Activated CD8-positive, alpha-beta T cell treated with anti-CD3 and anti-CD28 coated beads for 36 hours (primary cell): Measurements from ENCODE around the gene PLEKHA1. TPM values are rescaled to one million over a fixed set of nuclear protein-coding genes. Genes with fewer than 3 reads are reported as not detected.
A peak's percentile ranks its signal among the peaks of the same experiment; 100 is the strongest.

Experiments
- ATAC-seq: fragments of 200-7000 bp; cut with Tn5 transposase; one replicate; pipeline ENCODE4 v1.10.0; 2021; ENCODE audit warnings: mild to moderate bottlenecking, moderate library complexity
- CTCF ChIA-PET: fragments of 350-600 bp; sonication (Branson Sonifier 250); formaldehyde crosslinking; loops from one replicate; lab custom pipeline; 2021; ENCODE audit warnings: antibody characterized with exemption; lab: Charles Lee
- POLR2A ChIA-PET: fragments of 350-600 bp; sonication (Branson Sonifier 250); formaldehyde crosslinking; loops from one replicate; lab custom pipeline; 2021; ENCODE audit warnings: antibody characterized with exemption; lab: Charles Lee
- DNase-seq: peaks from one replicate; pipeline ENCODE4 v3.0.0-alpha.2; 2020
- H3K27ac Mint-ChIP-seq: one replicate; pipeline ENCODE4 v1.8.0; 2021; ENCODE audit warnings: mild to moderate bottlenecking, mixed read lengths
- H3K27me3 Mint-ChIP-seq: one replicate; pipeline ENCODE4 v1.8.0; 2021; ENCODE audit warnings: mixed read lengths
- H3K36me3 Mint-ChIP-seq: one replicate; pipeline ENCODE4 v1.8.0; 2021; ENCODE audit warnings: low read depth, mixed read lengths
- H3K4me1 Mint-ChIP-seq: one replicate; pipeline ENCODE4 v1.8.0; 2021; ENCODE audit warnings: low read depth, mixed read lengths
- H3K4me3 Mint-ChIP-seq: one replicate; pipeline ENCODE4 v1.8.0; 2021; ENCODE audit warnings: mild to moderate bottlenecking, moderate library complexity, mixed read lengths
- H3K9me3 Mint-ChIP-seq: one replicate; pipeline ENCODE4 v1.8.0; 2021; ENCODE audit warnings: mixed read lengths
- intact Hi-C: fragments of 100-400 bp; cut with micrococcal nuclease; formaldehyde crosslinking; loops from one replicate; pipeline ENCODE4 v1.10.0; 2022
- total RNA-seq, 2 experiments: library from RNA; stranded (reverse); gene quantifications; one replicate each; pipeline ENCODE4 v1.2.3, GENCODE V29; 2021
- TF ChIP-seq, protein P1 (sequence below): fragments of 200-600 bp; IDR thresholded peaks from one replicate; pipeline ENCODE4 v1.8.0; 2022; ENCODE audit warnings: antibody characterized with exemption, mild to moderate bottlenecking

PLEKHA1 gene
- total RNA-seq, 2 experiments from 2014 or later, result 17.0 to 17.4 TPM

GRCh38 chr10:122407375-122408125 lies 33.0 kb downstream of the PLEKHA1 start:
- H3K27ac Mint-ChIP-seq, result peak overlapping the region; percentile 63
- DNase-seq, result peak; percentile 34
- POLR2A ChIA-PET, result interaction anchor here (1.0 kb wide), 1 partner anchor 32 kb away, joined by 4 read pairs; no protein-coding TSS in a partner anchor
- H3K9me3 Mint-ChIP-seq, result no peaks in the 10 kb centered on the region
- H3K4me1 Mint-ChIP-seq, result peaks cover 41% of the 10 kb centered on the region
- H3K36me3 Mint-ChIP-seq, result peaks cover 25% of the 10 kb centered on the region
- CTCF ChIA-PET, result interaction anchor here (0.8 to 1.1 kb wide), 2 partner anchors 21 to 27 kb away, joined by 3 read pairs; no protein-coding TSS in a partner anchor
- intact Hi-C loops, result no loop called here
- TF ChIP-seq, protein P1, sequence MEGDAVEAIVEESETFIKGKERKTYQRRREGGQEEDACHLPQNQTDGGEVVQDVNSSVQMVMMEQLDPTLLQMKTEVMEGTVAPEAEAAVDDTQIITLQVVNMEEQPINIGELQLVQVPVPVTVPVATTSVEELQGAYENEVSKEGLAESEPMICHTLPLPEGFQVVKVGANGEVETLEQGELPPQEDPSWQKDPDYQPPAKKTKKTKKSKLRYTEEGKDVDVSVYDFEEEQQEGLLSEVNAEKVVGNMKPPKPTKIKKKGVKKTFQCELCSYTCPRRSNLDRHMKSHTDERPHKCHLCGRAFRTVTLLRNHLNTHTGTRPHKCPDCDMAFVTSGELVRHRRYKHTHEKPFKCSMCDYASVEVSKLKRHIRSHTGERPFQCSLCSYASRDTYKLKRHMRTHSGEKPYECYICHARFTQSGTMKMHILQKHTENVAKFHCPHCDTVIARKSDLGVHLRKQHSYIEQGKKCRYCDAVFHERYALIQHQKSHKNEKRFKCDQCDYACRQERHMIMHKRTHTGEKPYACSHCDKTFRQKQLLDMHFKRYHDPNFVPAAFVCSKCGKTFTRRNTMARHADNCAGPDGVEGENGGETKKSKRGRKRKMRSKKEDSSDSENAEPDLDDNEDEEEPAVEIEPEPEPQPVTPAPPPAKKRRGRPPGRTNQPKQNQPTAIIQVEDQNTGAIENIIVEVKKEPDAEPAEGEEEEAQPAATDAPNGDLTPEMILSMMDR, result no peak
- H3K27me3 Mint-ChIP-seq, result no peaks in the 10 kb centered on the region
- peak; percentile 49 for ATAC-seq
- peak overlapping the region; percentile 6 for H3K4me3 Mint-ChIP-seq

DNA sequence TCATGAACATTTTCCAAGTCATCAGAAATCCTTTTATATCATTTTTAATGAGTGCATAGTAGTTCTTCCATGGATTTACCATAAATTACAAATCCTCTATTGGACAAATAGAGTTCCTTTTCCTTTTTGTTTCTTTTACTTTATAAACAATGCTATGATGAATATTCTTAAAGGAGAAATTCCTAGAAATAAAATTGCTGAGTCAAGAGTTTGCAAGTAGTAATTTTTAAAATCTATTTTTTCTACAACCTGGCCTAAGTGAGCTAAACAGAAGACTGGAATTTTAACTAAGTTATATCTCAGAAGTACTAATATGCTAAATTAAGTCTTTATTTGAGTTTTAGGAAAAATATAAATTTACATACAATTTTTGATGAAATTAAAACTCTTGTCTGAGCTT lies 38.8 kb downstream of the PLEKHA1 start:
- no peak for ATAC-seq
- intact Hi-C loops, result no loop called here
- TF ChIP-seq, protein P1, result no peak
- DNase-seq, result no peak
- POLR2A ChIA-PET, result interaction anchor here (0.7 kb wide), 1 partner anchor 39 kb away, joined by 3 read pairs; the partner anchor contains the start of gene PLEKHA1
- Mint-ChIP-seq H3K9me3 (peaks cover 5% of the 10 kb centered on the region), H3K27ac (no peak overlapping the region), H3K27me3 (no peaks in the 10 kb centered on the region), H3K4me3 (no peak overlapping the region), H3K4me1 (peaks cover 46% of the 10 kb centered on the region), H3K36me3 (peaks cover 54% of the 10 kb centered on the region)
- CTCF ChIA-PET, result interaction anchor here (0.8 to 0.9 kb wide), 2 partner anchors 114 to 152 kb away, joined by 3 to 4 read pairs; no protein-coding TSS in a partner anchor

- CTCF ChIA-PET, result interaction anchor here (0.9 kb wide), 1 partner anchor 17 kb away, joined by 5 read pairs; no protein-coding TSS in a partner anchor
- intact Hi-C loops, result loop anchor here (2.0 kb wide), 1 partner anchor 43 kb away; the partner anchor contains the start of gene PLEKHA1
- DNase-seq, result no peak
- POLR2A ChIA-PET, result no interaction called here
- H3K9me3 Mint-ChIP-seq, result peaks cover 7% of the 10 kb centered on the region
- TF ChIP-seq, protein P1, result no peak
- peaks cover 80% of the 10 kb centered on the region for H3K4me1 Mint-ChIP-seq
- no peak for ATAC-seq
- H3K4me3 Mint-ChIP-seq, result no peak overlapping the region
- peak overlapping the region; percentile 67 for H3K27ac Mint-ChIP-seq
- no peaks in the 10 kb centered on the region for H3K27me3 Mint-ChIP-seq
- peaks cover 69% of the 10 kb centered on the region for H3K36me3 Mint-ChIP-seq
Observed at GRCh38 chr10:122417667-122418066, 43.2 kb downstream of the PLEKHA1 start.

DNA sequence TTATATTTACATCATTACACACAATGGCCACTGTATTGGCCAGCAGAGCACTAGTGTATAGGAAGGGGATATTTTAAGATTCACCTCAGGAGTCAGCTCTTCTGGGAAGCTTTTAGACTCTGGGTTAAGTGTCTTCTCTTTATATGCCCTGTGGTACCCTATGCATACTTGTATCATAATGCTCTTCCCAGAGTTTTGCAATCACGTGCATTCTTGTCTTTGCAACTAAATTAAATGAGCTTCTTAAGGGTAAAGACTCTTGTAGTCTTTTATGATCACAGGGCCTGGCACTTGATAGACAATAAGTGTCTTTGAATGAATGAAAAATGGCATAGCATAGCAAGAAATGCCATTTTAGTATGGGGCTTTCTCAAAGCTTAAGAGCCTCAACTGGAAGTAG lies 44.5 kb downstream of the PLEKHA1 start:
- Mint-ChIP-seq H3K27me3 (no peaks in the 10 kb centered on the region), H3K9me3 (peaks cover 7% of the 10 kb centered on the region), H3K4me3 (no peak overlapping the region), H3K27ac (no peak overlapping the region), H3K4me1 (peaks cover 85% of the 10 kb centered on the region), H3K36me3 (peaks cover 61% of the 10 kb centered on the region)
- POLR2A ChIA-PET, result interaction anchor here (0.7 to 2.3 kb wide), 2 partner anchors 44 to 54 kb away, joined by 3 to 9 read pairs; partner anchors contain the start of gene PLEKHA1
- TF ChIP-seq, protein P1, result no peak
- no peak for ATAC-seq
- DNase-seq, result no peak
- CTCF ChIA-PET, result interaction anchor here (1.0 to 3.0 kb wide), 8 partner anchors 14 to 147 kb away, joined by 3 to 13 read pairs (median 4); no protein-coding TSS in a partner anchor
- intact Hi-C loops, result no loop called here
